Stimulated activated CD8-positive, alpha-beta memory T cell treated with anti-CD3 and anti-CD28 coated beads, Interleukin-12 subunit alpha, Interleukin-12 subunit beta, amount 100 ng/mL, for 24 hours (primary cell): Measurements from ENCODE around the gene OCA2.
"Not testable (repeated sequence)": the region's sequence is repeated elsewhere in the genome, so short reads cannot be mapped to it uniquely, and the experiment has no call there.

Experiments
- DNase-seq: peaks from one replicate; pipeline ENCODE4 v3.0.0-alpha.2; 2020; ENCODE audit errors: extremely low read depth

OCA2 gene

GRCh38 chr15:28098766-28099554, at the start of gene OCA2:
OCA2 (minus strand) TSS chr15:28099315; CDS start chr15:28081874, 17,441 bp downstream.
- DNase-seq, result no peak

- DNase-seq, result no peak
Measured at GRCh38 chr15:28147801-28148200, 48.7 kb upstream of the OCA2 start.

- not testable (repeated sequence) for DNase-seq
Measured at GRCh38 chr15:28145419-28145818, 46.3 kb upstream of the OCA2 start.

GRCh38 chr15:28140062-28140461, 40.9 kb upstream of the OCA2 start:
- no peak for DNase-seq

GRCh38 chr15:28137408-28138039, 38.4 kb upstream of the OCA2 start:
- DNase-seq, result not testable (repeated sequence)

GRCh38 chr15:28136236-28136904, 37.3 kb upstream of the OCA2 start:
- not testable (repeated sequence) for DNase-seq

GRCh38 chr15:28133281-28133680, 34.2 kb upstream of the OCA2 start:
- no peak for DNase-seq

GRCh38 chr15:28132524-28133275, 33.6 kb upstream of the OCA2 start:
- DNase-seq, result no peak

- DNase-seq, result no peak
Measured at GRCh38 chr15:28131946-28132345, 32.8 kb upstream of the OCA2 start.

GRCh38 chr15:28131400-28131799, 32.3 kb upstream of the OCA2 start:
- no peak for DNase-seq

- DNase-seq, result no peak
Measured at GRCh38 chr15:28130651-28131050, 31.5 kb upstream of the OCA2 start.

- no peak for DNase-seq
Measured at GRCh38 chr15:28129231-28129848, 30.2 kb upstream of the OCA2 start.

- DNase-seq, result no peak
Measured at GRCh38 chr15:28128031-28128430, 28.9 kb upstream of the OCA2 start.

- DNase-seq, result no peak
Measured at GRCh38 chr15:28127036-28127435, 27.9 kb upstream of the OCA2 start.

- no peak for DNase-seq
Measured at GRCh38 chr15:28125673-28126651, 26.8 kb upstream of the OCA2 start.

GRCh38 chr15:28124841-28125240, 25.7 kb upstream of the OCA2 start:
- DNase-seq, result no peak

- no peak for DNase-seq
Measured at GRCh38 chr15:28123408-28124023, 24.4 kb upstream of the OCA2 start.

GRCh38 chr15:28122038-28122949, 23.2 kb upstream of the OCA2 start:
- no peak for DNase-seq

GRCh38 chr15:28121577-28121976, 22.5 kb upstream of the OCA2 start:
- DNase-seq, result not testable (repeated sequence)
